ENCODE data around the gene SERPINB3.

GRCh38 chr18:63683890-63684289 is 22.2 kb upstream of the SERPINB3 start:
- no peak for TF ChIP-seq CTCF (IDR thresholded peaks at IDR 0.05)
- no peak for TF ChIP-seq POLR2AphosphoS5 (IDR thresholded peaks at IDR 0.05)
- TF ChIP-seq POLR2A (IDR thresholded peaks at IDR 0.05), result no peak
- TF ChIP-seq EP300 (IDR thresholded peaks at IDR 0.05), result no peak

Measured in stomach (tissue), 4 donors.